Left ventricle myocardium inferior (tissue), 1 donor: ENCODE measurements around the gene NDUFB5. TPM values are rescaled to one million over a fixed set of nuclear protein-coding genes. Genes with fewer than 3 reads are reported as not detected.

Source experiments
- DNase-seq: peaks from one replicate; pipeline ENCODE4 v3.0.0-alpha.2; 2020
- H3K27ac ChIP-seq: fragments of 200-600 bp; replicated peaks from 2 replicates; pipeline ENCODE4 v1.8.0; 2021
- H3K27me3 ChIP-seq: fragments of 200-600 bp; 2 replicates; pipeline ENCODE4 v1.8.0; 2021; ENCODE audit warnings: low read depth
- H3K36me3 ChIP-seq: fragments of 200-600 bp; 2 replicates; pipeline ENCODE4 v1.8.0; 2021
- H3K4me1 ChIP-seq: fragments of 200-600 bp; 2 replicates; pipeline ENCODE4 v1.8.0; 2021
- H3K4me3 ChIP-seq: fragments of 200-600 bp; 2 replicates; pipeline ENCODE4 v1.8.0; 2021; ENCODE audit warnings: mild to moderate bottlenecking, moderate library complexity
- H3K9me3 ChIP-seq: fragments of 200-600 bp; replicated peaks from 2 replicates; pipeline ENCODE4 v1.8.0; 2021
- CTCF ChIP-seq: fragments of 200-600 bp; IDR thresholded peaks from 2 replicates; pipeline ENCODE4 v1.8.0; 2021; ENCODE audit warnings: antibody characterized with exemption, mild to moderate bottlenecking, borderline replicate concordance
- intact Hi-C: fragments of 100-400 bp; cut with micrococcal nuclease; formaldehyde crosslinking; loops from one replicate; pipeline ENCODE4 v1.11.0; 2022
- total RNA-seq: library from RNA; stranded (reverse); fragmentation: NEBNext Ultra II Directional; extraction: Animal tissue kit (Norgen Biotek cat#: 25700); gene quantifications from one replicate; pipeline ENCODE4 v1.2.1, GENCODE V29; 2021
- donor health status: DM: no; HTN: yes; CAD: no; lungs with severe emphysema.

Gene NDUFB5
- total RNA-seq, 1 donor from 2014 or later, result 365 TPM

GRCh38 chr3:179565496-179565895 is 39.1 kb upstream of the NDUFB5 start:
- H3K27me3 ChIP-seq, result no peaks in the 10 kb centered on the region
- no peaks in the 10 kb centered on the region for H3K9me3 ChIP-seq
- no peak for TF ChIP-seq CTCF
- H3K4me3 ChIP-seq, result no peak overlapping the region
- H3K4me1 ChIP-seq, result peaks cover 19% of the 10 kb centered on the region
- H3K36me3 ChIP-seq, result peaks cover 11% of the 10 kb centered on the region
- H3K27ac ChIP-seq, result no peak overlapping the region
- no peak for DNase-seq
- intact Hi-C loops, result no loop called here

GRCh38 chr3:179580992-179581391 is 23.6 kb upstream of the NDUFB5 start:
- Histone ChIP-seq H3K27me3 (no peaks in the 10 kb centered on the region), H3K4me1 (no peaks in the 10 kb centered on the region), H3K4me3 (no peak overlapping the region), H3K27ac (no peak overlapping the region), H3K36me3 (peaks cover 83% of the 10 kb centered on the region), H3K9me3 (no peaks in the 10 kb centered on the region)
- TF ChIP-seq CTCF, result no peak
- intact Hi-C loops, result no loop called here
- no peak for DNase-seq

- Histone ChIP-seq H3K4me3 (no peak overlapping the region), H3K27me3 (no peaks in the 10 kb centered on the region), H3K27ac (no peak overlapping the region), H3K9me3 (no peaks in the 10 kb centered on the region), H3K36me3 (peaks cover 97% of the 10 kb centered on the region), H3K4me1 (peaks cover 19% of the 10 kb centered on the region)
- intact Hi-C loops, result no loop called here
- TF ChIP-seq CTCF, result no peak
- no peak for DNase-seq
Measured at GRCh38 chr3:179589143-179589542, 15.5 kb upstream of the NDUFB5 start.

GRCh38 chr3:179590669-179591068 is 13.9 kb upstream of the NDUFB5 start:
- no peak for DNase-seq
- peaks cover 19% of the 10 kb centered on the region for H3K4me1 ChIP-seq
- intact Hi-C loops, result no loop called here
- H3K9me3 ChIP-seq, result no peaks in the 10 kb centered on the region
- H3K27me3 ChIP-seq, result no peaks in the 10 kb centered on the region
- peak overlapping the region; percentile 35 for H3K27ac ChIP-seq
- peaks cover 97% of the 10 kb centered on the region for H3K36me3 ChIP-seq
- no peak for TF ChIP-seq CTCF
- no peak overlapping the region for H3K4me3 ChIP-seq

- Histone ChIP-seq H3K4me3 (no peak overlapping the region), H3K27ac (peak overlapping the region; percentile 35), H3K9me3 (no peaks in the 10 kb centered on the region), H3K27me3 (no peaks in the 10 kb centered on the region), H3K36me3 (peaks cover 97% of the 10 kb centered on the region), H3K4me1 (peaks cover 19% of the 10 kb centered on the region)
- TF ChIP-seq CTCF, result no peak
- intact Hi-C loops, result no loop called here
- no peak for DNase-seq
Measured at GRCh38 chr3:179591313-179591712, 13.3 kb upstream of the NDUFB5 start.

GRCh38 chr3:179599531-179599930 is 5.1 kb upstream of the NDUFB5 start:
- Histone ChIP-seq H3K4me3 (no peak overlapping the region), H3K9me3 (no peaks in the 10 kb centered on the region), H3K4me1 (peaks cover 22% of the 10 kb centered on the region), H3K27ac (no peak overlapping the region), H3K27me3 (no peaks in the 10 kb centered on the region), H3K36me3 (peaks cover 83% of the 10 kb centered on the region)
- no peak for DNase-seq
- TF ChIP-seq CTCF, result no peak
- intact Hi-C loops, result no loop called here
